Loucy (cell line): ENCODE measurements around the gene ZNF277.

Experiments
- H2AFZ ChIP-seq: fragments of 200-600 bp; sonication (generic); 2 replicates; pipeline ENCODE4 v1.6.0; 2016; ENCODE audit warnings: antibody characterized with exemption, mild to moderate bottlenecking, low read length, moderate library complexity
- H3F3A ChIP-seq: fragments of 200-600 bp; 2 replicates; pipeline ENCODE4 v1.6.0; 2016; ENCODE audit warnings: antibody characterized with exemption, low read depth, mild to moderate bottlenecking
- H3K27me3 ChIP-seq: fragments of 200-600 bp; sonication (generic); 2 replicates; pipeline ENCODE4 v1.6.1; 2014; ENCODE audit warnings: low read length, mild to moderate bottlenecking; ENCODE audit not compliant: insufficient read depth, poor library complexity, severe bottlenecking
- H3K36me3 ChIP-seq: fragments of 200-600 bp; sonication (generic); 2 replicates; pipeline ENCODE4 v1.6.1; 2016; ENCODE audit warnings: low read length; ENCODE audit not compliant: insufficient read depth
- H3K4me1 ChIP-seq: fragments of 200-600 bp; sonication (generic); 2 replicates; pipeline ENCODE4 v1.5.1; 2014; ENCODE audit warnings: low read length, mild to moderate bottlenecking; ENCODE audit not compliant: insufficient read depth, poor library complexity, severe bottlenecking
- H3K4me2 ChIP-seq: fragments of 200-600 bp; sonication (generic); 2 replicates; pipeline ENCODE4 v1.6.0; 2014; ENCODE audit warnings: antibody characterized with exemption, low read length, low read depth, mild to moderate bottlenecking; ENCODE audit not compliant: poor library complexity, severe bottlenecking
- H3K4me3 ChIP-seq: fragments of 200-600 bp; sonication (generic); 2 replicates; pipeline ENCODE4 v1.5.1; 2014; ENCODE audit warnings: low read length, mild to moderate bottlenecking, mixed read lengths; ENCODE audit not compliant: poor library complexity, severe bottlenecking
- H3K79me2 ChIP-seq: fragments of 200-600 bp; sonication (generic); 2 replicates; pipeline ENCODE4 v1.6.1; 2014; ENCODE audit warnings: low read length; ENCODE audit not compliant: insufficient read depth
- H3K9ac ChIP-seq: fragments of 200-600 bp; sonication (generic); 2 replicates; pipeline ENCODE4 v1.6.0; 2014; ENCODE audit warnings: mild to moderate bottlenecking, low read depth, low read length, moderate library complexity; ENCODE audit not compliant: poor library complexity, severe bottlenecking
- H3K9me2 ChIP-seq: fragments of 200-600 bp; sonication (generic); replicated peaks from 2 replicates; pipeline ENCODE4 v1.6.1; 2016; ENCODE audit warnings: low read depth, low read length, mixed read lengths
- H3K9me3 ChIP-seq: fragments of 200-600 bp; sonication (generic); 2 replicates; pipeline ENCODE4 v1.6.1; 2014; ENCODE audit warnings: mild to moderate bottlenecking, antibody characterized with exemption, low read length, low read depth; ENCODE audit not compliant: insufficient read depth
- H4K20me1 ChIP-seq: fragments of 200-600 bp; sonication (generic); 2 replicates; pipeline ENCODE4 v1.6.0; 2014; ENCODE audit warnings: antibody characterized with exemption, low read length, mild to moderate bottlenecking; ENCODE audit not compliant: insufficient read depth, poor library complexity, severe bottlenecking
- CTCF ChIP-seq: fragments of 200-600 bp; sonication (generic); conservative IDR thresholded peaks from 2 replicates; pipeline ENCODE4 v1.5.1; 2014; ENCODE audit warnings: mild to moderate bottlenecking, antibody characterized with exemption, low read length
- EZH2phosphoT487 ChIP-seq: fragments of 200-600 bp; IDR thresholded peaks from 2 replicates; pipeline ENCODE4 v1.6.1; 2018; ENCODE audit warnings: antibody characterized with exemption, mild to moderate bottlenecking, moderate library complexity, borderline replicate concordance

Gene ZNF277

GRCh38 chr7:112160130-112160770 lies 46.2 kb upstream of the ZNF277 start:
- no peaks in the 10 kb centered on the region; the same call in 1 of the 2 replicates for H3F3A ChIP-seq
- no peaks in the 10 kb centered on the region for H3K36me3 ChIP-seq
- TF ChIP-seq CTCF (no peak), EZH2phosphoT487 (no peak)
- H2AFZ ChIP-seq, result no peak overlapping the region
- H3K4me1 ChIP-seq, result peaks cover 47% of the 10 kb centered on the region
- H3K9ac ChIP-seq, result no peak overlapping the region
- no peaks in the 10 kb centered on the region for H3K27me3 ChIP-seq
- H3K4me3 ChIP-seq, result no peak overlapping the region
- no peaks in the 10 kb centered on the region for H3K9me3 ChIP-seq
- no peaks in the 10 kb centered on the region for H3K9me2 ChIP-seq
- H4K20me1 ChIP-seq, result no peaks in the 10 kb centered on the region
- no peaks in the 10 kb centered on the region for H3K79me2 ChIP-seq
- no peak overlapping the region for H3K4me2 ChIP-seq

GRCh38 chr7:112160771-112161150 lies 45.7 kb upstream of the ZNF277 start:
- Histone ChIP-seq H2AFZ (no peak overlapping the region), H3K9me2 (no peaks in the 10 kb centered on the region), H4K20me1 (no peaks in the 10 kb centered on the region), H3K79me2 (no peaks in the 10 kb centered on the region), H3K4me1 (peaks cover 47% of the 10 kb centered on the region), H3K27me3 (no peaks in the 10 kb centered on the region), H3K9ac (no peak overlapping the region), H3K4me3 (no peak overlapping the region), H3F3A (no peaks in the 10 kb centered on the region; the same call in 1 of the 2 replicates), H3K9me3 (no peaks in the 10 kb centered on the region), H3K36me3 (no peaks in the 10 kb centered on the region), H3K4me2 (no peak overlapping the region)
- TF ChIP-seq EZH2phosphoT487, result no peak
- TF ChIP-seq CTCF, result no peak

GRCh38 chr7:112161253-112162141 lies 45.0 kb upstream of the ZNF277 start:
- H3F3A ChIP-seq, result no peaks in the 10 kb centered on the region; the same call in 1 of the 2 replicates
- H3K9me2 ChIP-seq, result no peaks in the 10 kb centered on the region
- peak overlapping the region; percentile 49 for H3K4me2 ChIP-seq
- no peaks in the 10 kb centered on the region for H3K27me3 ChIP-seq
- no peaks in the 10 kb centered on the region for H3K9me3 ChIP-seq
- H3K79me2 ChIP-seq, result no peaks in the 10 kb centered on the region
- H4K20me1 ChIP-seq, result no peaks in the 10 kb centered on the region
- H3K36me3 ChIP-seq, result no peaks in the 10 kb centered on the region
- no peak overlapping the region for H3K9ac ChIP-seq
- H3K4me1 ChIP-seq, result peaks cover 41% of the 10 kb centered on the region
- no peak overlapping the region for H2AFZ ChIP-seq
- no peak overlapping the region for H3K4me3 ChIP-seq
- TF ChIP-seq CTCF, result no peak
- no peak for TF ChIP-seq EZH2phosphoT487
